K562 (cell line): Measurements from ENCODE around the gene IL23R. TPM values are rescaled to one million over a fixed set of nuclear protein-coding genes. Genes with fewer than 3 reads are reported as not detected.

ENCODE experiments used
- JUND ChIP-seq, 2 experiments: IDR thresholded peaks; 2 replicates in 1 of 2; 3 replicates in 1 of 2; pipeline ENCODE4 v1.6.1; 2011; ENCODE audit warnings: borderline replicate concordance in 2 of 2, low read depth in 2 of 2, low read length in 2 of 2, improper control_type of control experiment in 1 of 2, missing biosample characterization in 1 of 2, missing genetic modification characterization in 1 of 2, missing genetic modification reagents in 1 of 2
- REST ChIP-seq, 2 experiments: fragments of 450-650 bp; formaldehyde crosslinking in 1 of 2; IDR thresholded peaks; 2 replicates each; pipeline versions ENCODE4 v1.4.0 to v1.6.1; 2014 to 2020; ENCODE audit warnings: mild to moderate bottlenecking in 2 of 2, borderline replicate concordance in 1 of 2, low read depth in 1 of 2
- RREB1 ChIP-seq: fragments of 250-450 bp; sonication (Bioruptor Pico); IDR thresholded peaks from 2 replicates; pipeline ENCODE4 v1.4.0; 2020
- ZNF695 ChIP-seq: fragments of 450-650 bp; formaldehyde crosslinking; IDR thresholded peaks from 2 replicates; pipeline ENCODE4 v1.4.0; 2020; ENCODE audit warnings: mild to moderate bottlenecking, moderate library complexity
- polyA plus RNA-seq, 8 experiments: library from polyadenylated mRNA; depleted of rRNA in 4 of 8; stranded (reverse) in 5 of 8; unstranded in 3 of 8; fragments of >200 nt; fragmentation: Nextera tagmentation in 2 of 8; fragmentation: Illumina TruSeq in 1 of 8; extraction: Ambion mirVana in 2 of 8; extraction: Trizol in 1 of 8; gene quantifications; 2 replicates each; pipeline versions ENCODE4 v1.2.1 to v1.2.3, GENCODE V29; 2011 to 2014; ENCODE audit warnings: inconsistent platforms in 1 of 8, missing spikeins in 1 of 8
- total RNA-seq, 7 experiments: library from RNA; depleted of rRNA in 6 of 7; stranded (reverse); fragments of >200 nt in 6 of 7; fragmentation: Illumina TruSeq in 2 of 7; extraction: Trizol in 2 of 7; gene quantifications; 2 replicates each; pipeline versions ENCODE4 v1.2.1 to v1.2.3, GENCODE V29; 2011 to 2021; ENCODE audit warnings: low replicate concordance in 1 of 7
- TF ChIP-seq, protein P1 (sequence below): fragments of 450-650 bp; formaldehyde crosslinking; IDR thresholded peaks from 2 replicates; pipeline ENCODE4 v1.4.0; 2020; ENCODE audit warnings: mild to moderate bottlenecking, moderate library complexity
- TF ChIP-seq, protein P2 (sequence below): fragments of 250-450 bp; sonication (Bioruptor Pico); IDR thresholded peaks from 2 replicates; pipeline ENCODE4 v1.8.0; 2021; ENCODE audit warnings: moderate library complexity, mild to moderate bottlenecking, inconsistent platforms

IL23R gene
- total and polyA plus RNA-seq, 9 of the 15 experiments (the other 6 are each of a cell fraction or from before 2014, with no cell fraction given), result 4.4 to 52.7 (median 22.8) TPM

DNA sequence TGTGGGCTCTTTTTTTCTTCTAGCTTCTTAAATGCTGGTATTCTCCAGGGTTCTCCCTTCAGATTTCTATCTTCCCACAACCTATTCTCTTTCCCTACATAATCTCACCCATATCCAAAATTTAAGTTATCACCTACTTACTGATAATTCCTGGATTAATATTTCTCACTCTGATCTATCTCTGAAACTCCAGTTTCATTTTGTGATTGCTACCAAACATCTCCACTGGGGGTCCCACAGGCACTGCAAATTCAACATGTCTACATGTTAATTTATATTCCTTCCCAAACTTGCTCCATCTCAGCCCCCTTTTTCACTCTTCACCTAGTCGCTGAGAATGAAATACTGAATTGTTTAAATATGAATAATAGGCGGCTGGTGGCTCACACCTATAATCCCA is 21.6 kb upstream of the IL23R start (continued):
- TF ChIP-seq, protein P1, sequence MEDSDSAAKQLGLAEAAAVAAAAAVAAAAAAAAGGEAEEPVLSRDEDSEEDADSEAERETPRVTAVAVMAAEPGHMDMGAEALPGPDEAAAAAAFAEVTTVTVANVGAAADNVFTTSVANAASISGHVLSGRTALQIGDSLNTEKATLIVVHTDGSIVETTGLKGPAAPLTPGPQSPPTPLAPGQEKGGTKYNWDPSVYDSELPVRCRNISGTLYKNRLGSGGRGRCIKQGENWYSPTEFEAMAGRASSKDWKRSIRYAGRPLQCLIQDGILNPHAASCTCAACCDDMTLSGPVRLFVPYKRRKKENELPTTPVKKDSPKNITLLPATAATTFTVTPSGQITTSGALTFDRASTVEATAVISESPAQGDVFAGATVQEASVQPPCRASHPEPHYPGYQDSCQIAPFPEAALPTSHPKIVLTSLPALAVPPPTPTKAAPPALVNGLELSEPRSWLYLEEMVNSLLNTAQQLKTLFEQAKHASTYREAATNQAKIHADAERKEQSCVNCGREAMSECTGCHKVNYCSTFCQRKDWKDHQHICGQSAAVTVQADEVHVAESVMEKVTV (CRISPR knock-in tag), result 0 out of 2 replicates have a peak, but pooled peaks have one; percentile 11
- TF ChIP-seq ZNF695 (CRISPR knock-in tag), result no peak
- TF ChIP-seq RREB1 (CRISPR knock-in tag), result no peak
- TF ChIP-seq, protein P2, sequence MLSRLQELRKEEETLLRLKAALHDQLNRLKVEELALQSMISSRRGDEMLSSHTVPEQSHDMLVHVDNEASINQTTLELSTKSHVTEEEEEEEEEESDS (CRISPR knock-in tag), result no peak
- no peak for TF ChIP-seq JUND (IDR thresholded peaks at IDR 0.05; ENCODE audit: borderline replicate concordance, low read depth, low read length)
- TF ChIP-seq JUND (tag; IDR thresholded peaks at IDR 0.05; ENCODE audit: borderline replicate concordance, low read depth, low read length), result no peak
- peak; percentile 20; the same call in 1 of the 2 replicates for TF ChIP-seq REST (IDR thresholded peaks at IDR 0.05; ENCODE audit: borderline replicate concordance)
- TF ChIP-seq REST (CRISPR knock-in tag; IDR thresholded peaks at IDR 0.05; ENCODE audit: low read depth), result no peak
